Subcutaneous adipose tissue (tissue), 4 donors: ENCODE data around the gene GASK1B. TPM values are rescaled to one million over a fixed set of nuclear protein-coding genes. Genes with fewer than 3 reads are reported as not detected.

Source experiments
- total RNA-seq, 4 donors: library from RNA; depleted of rRNA; stranded (reverse); fragments of >200 nt; gene quantifications; one replicate each; pipeline ENCODE4 v1.1.0, GENCODE V29; 2016

GASK1B gene
- total RNA-seq, 4 donors from 2014 or later = 21.1 to 94.5 (median 74.6) TPM

Other genes starting within 250 kb of the GASK1B start
- gene TMEM144, start 37.5 kb upstream of the GASK1B start, total RNA-seq = 10 to 100 TPM in 2 of 4 donors, 1 to 10 TPM in 2; 8.2 to 23.8 (median 12.2) TPM